DND-41 (cell line): Measurements from ENCODE around the gene MMP2.

Source experiments
- ATAC-seq: fragments of 200-7000 bp; cut with Tn5 transposase; 3 replicates; pipeline ENCODE4 v1.9.1; 2021; ENCODE audit warnings: low read depth; ENCODE audit not compliant: insufficient read depth
- DNase-seq: peaks from one replicate; pipeline ENCODE4 v3.0.0-alpha.2; 2020
- H2AFZ ChIP-seq: 2 replicates; pipeline ENCODE4 v1.6.0; 2012; ENCODE audit warnings: low read depth, low read length
- H3K27ac ChIP-seq: 2 replicates; pipeline ENCODE4 v1.5.1; 2012; ENCODE audit warnings: low read length, inconsistent platforms
- H3K27me3 ChIP-seq: fragments of 200-600 bp; sonication (generic); 2 replicates; pipeline ENCODE4 v1.6.0; 2012; ENCODE audit warnings: low read length, mild to moderate bottlenecking, inconsistent platforms; ENCODE audit not compliant: insufficient read depth, poor library complexity
- H3K36me3 ChIP-seq: 2 replicates; pipeline ENCODE4 v1.5.1; 2012; ENCODE audit warnings: low read length, inconsistent platforms; ENCODE audit not compliant: insufficient read depth
- H3K4me1 ChIP-seq: 2 replicates; pipeline ENCODE4 v1.5.1; 2012; ENCODE audit warnings: mild to moderate bottlenecking, low read length; ENCODE audit not compliant: insufficient read depth
- H3K4me2 ChIP-seq: 2 replicates; pipeline ENCODE4 v1.6.0; 2012; ENCODE audit warnings: mild to moderate bottlenecking, moderate library complexity, low read length, inconsistent platforms; ENCODE audit not compliant: insufficient read depth
- H3K4me3 ChIP-seq, 2 experiments: fragments of 200-600 bp in 1 of 2; shearing (Covaris generic) in 1 of 2; 2 replicates each; pipeline ENCODE4 v1.5.1; 2012 to 2016; ENCODE audit warnings: inconsistent platforms in 2 of 2, low read length in 2 of 2, mild to moderate bottlenecking in 2 of 2, low read depth in 1 of 2, moderate library complexity in 1 of 2
- H3K79me2 ChIP-seq: 2 replicates; pipeline ENCODE4 v1.6.0; 2012; ENCODE audit warnings: low read length, inconsistent platforms; ENCODE audit not compliant: insufficient read depth
- H3K9ac ChIP-seq: 2 replicates; pipeline ENCODE4 v1.6.0; 2012; ENCODE audit warnings: low read depth, mild to moderate bottlenecking, inconsistent platforms, low read length, moderate library complexity
- H3K9me3 ChIP-seq: 2 replicates; pipeline ENCODE4 v1.5.1; 2012; ENCODE audit warnings: low read length, moderate library complexity, mild to moderate bottlenecking, inconsistent platforms; ENCODE audit not compliant: insufficient read depth, severe bottlenecking
- H4K20me1 ChIP-seq: 2 replicates; pipeline ENCODE4 v1.6.0; 2012; ENCODE audit warnings: low read length; ENCODE audit not compliant: insufficient read depth
- CTCF ChIP-seq: IDR thresholded peaks from 2 replicates; pipeline ENCODE4 v1.5.1; 2012; ENCODE audit warnings: borderline replicate concordance, low read length, moderate library complexity, mild to moderate bottlenecking; ENCODE audit not compliant: poor library complexity, severe bottlenecking; ENCODE audit errors: extremely low read depth
- EZH2 ChIP-seq: IDR thresholded peaks from 3 replicates; pipeline ENCODE4 v1.6.1; 2012; ENCODE audit warnings: borderline replicate concordance, low read depth, mild to moderate bottlenecking, moderate library complexity, low read length, inconsistent platforms; ENCODE audit not compliant: severe bottlenecking

MMP2 gene

DNA sequence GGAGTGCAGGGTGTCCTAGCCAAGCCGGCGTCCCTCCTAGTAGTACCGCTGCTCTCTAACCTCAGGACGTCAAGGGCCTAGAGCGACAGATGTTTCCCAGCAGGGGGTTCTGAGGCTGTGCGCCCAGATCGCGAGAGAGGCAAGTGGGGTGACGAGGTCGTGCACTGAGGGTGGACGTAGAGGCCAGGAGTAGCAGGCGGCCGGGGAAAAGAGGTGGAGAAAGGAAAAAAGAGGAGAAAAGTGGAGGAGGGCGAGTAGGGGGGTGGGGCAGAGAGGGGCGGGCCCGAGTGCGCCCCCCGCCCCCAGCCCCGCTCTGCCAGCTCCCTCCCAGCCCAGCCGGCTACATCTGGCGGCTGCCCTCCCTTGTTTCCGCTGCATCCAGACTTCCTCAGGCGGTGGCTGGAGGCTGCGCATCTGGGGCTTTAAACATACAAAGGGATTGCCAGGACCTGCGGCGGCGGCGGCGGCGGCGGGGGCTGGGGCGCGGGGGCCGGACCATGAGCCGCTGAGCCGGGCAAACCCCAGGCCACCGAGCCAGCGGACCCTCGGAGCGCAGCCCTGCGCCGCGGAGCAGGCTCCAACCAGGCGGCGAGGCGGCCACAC is at the start of gene MMP2:
Gene MMP2 (plus strand): TSS at position 372 of the 603 bp plus-strand sequence. CDS start 282 bp downstream, outside the sequence.
- H2AFZ ChIP-seq = no peak within 1 kb of the TSS
- DNase-seq (no peak), ATAC-seq (no peak)
- H3K79me2 ChIP-seq = no peaks in the 10 kb centered on the region
- no peak within 1 kb of the TSS for H3K9ac ChIP-seq
- H3K4me3 ChIP-seq = no peak within 1 kb of the TSS
- no peak within 1 kb of the TSS for H3K4me2 ChIP-seq
- no peaks in the 10 kb centered on the region for H3K4me1 ChIP-seq
- H3K27me3 ChIP-seq = peaks cover 3% of the 10 kb centered on the region
- no peaks in the 10 kb centered on the region for H3K9me3 ChIP-seq
- no peak within 1 kb of the TSS for H3K27ac ChIP-seq
- TF ChIP-seq CTCF = no peak
- no peak for TF ChIP-seq EZH2
- H4K20me1 ChIP-seq = no peaks in the 10 kb centered on the region
- no peaks in the 10 kb centered on the region for H3K36me3 ChIP-seq

- Histone ChIP-seq H3K27ac (no peak overlapping the region), H3K9ac (no peak overlapping the region), H4K20me1 (no peaks in the 10 kb centered on the region), H3K36me3 (no peaks in the 10 kb centered on the region), H2AFZ (no peak overlapping the region), H3K9me3 (no peaks in the 10 kb centered on the region), H3K79me2 (no peaks in the 10 kb centered on the region), H3K4me3 (no peak overlapping the region), H3K4me1 (no peaks in the 10 kb centered on the region), H3K4me2 (no peak overlapping the region), H3K27me3 (peaks cover 16% of the 10 kb centered on the region)
- DNase-seq (no peak), ATAC-seq (no peak)
- no peak for TF ChIP-seq CTCF
- TF ChIP-seq EZH2 = no peak
Observed at GRCh38 chr16:55433030-55433429, 46.0 kb upstream of the MMP2 start.

DNA sequence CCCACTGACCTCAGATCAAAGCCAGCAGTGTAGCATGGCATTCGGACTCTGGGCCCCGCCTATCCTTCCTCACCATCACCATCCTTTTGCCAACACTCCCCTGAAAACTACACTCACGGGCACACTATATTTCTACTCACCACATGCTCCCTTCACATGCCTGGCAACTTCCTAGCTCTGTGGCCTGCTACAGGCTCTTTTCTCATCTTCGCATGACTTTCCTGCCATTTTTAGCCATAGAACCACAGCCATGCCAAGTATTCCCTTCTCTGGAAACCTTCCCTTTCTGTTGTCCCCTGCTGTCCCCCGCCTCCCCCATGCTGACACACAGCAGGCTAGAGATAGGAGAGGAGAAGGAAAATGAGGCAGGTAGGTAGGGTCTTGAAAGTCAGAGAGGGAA is 45.5 kb upstream of the MMP2 start:
- H3K9ac ChIP-seq = no peak overlapping the region
- peaks cover 16% of the 10 kb centered on the region for H3K27me3 ChIP-seq
- H3K27ac ChIP-seq = no peak overlapping the region
- H4K20me1 ChIP-seq = no peaks in the 10 kb centered on the region
- no peaks in the 10 kb centered on the region for H3K4me1 ChIP-seq
- H3K36me3 ChIP-seq = no peaks in the 10 kb centered on the region
- TF ChIP-seq EZH2 = no peak
- TF ChIP-seq CTCF = no peak
- H3K4me3 ChIP-seq = no peak overlapping the region
- H3K9me3 ChIP-seq = no peaks in the 10 kb centered on the region
- H3K4me2 ChIP-seq = no peak overlapping the region
- ATAC-seq (no peak), DNase-seq (no peak)
- H3K79me2 ChIP-seq = no peaks in the 10 kb centered on the region
- no peak overlapping the region for H2AFZ ChIP-seq

- no peaks in the 10 kb centered on the region for H3K9me3 ChIP-seq
- TF ChIP-seq EZH2 (no peak), CTCF (no peak)
- H3K27me3 ChIP-seq = peaks cover 16% of the 10 kb centered on the region
- H3K27ac ChIP-seq = no peak overlapping the region
- no peak for ATAC-seq
- no peaks in the 10 kb centered on the region for H4K20me1 ChIP-seq
- no peak overlapping the region for H3K9ac ChIP-seq
- H2AFZ ChIP-seq = no peak overlapping the region
- no peak for DNase-seq
- H3K4me2 ChIP-seq = no peak overlapping the region
- H3K4me3 ChIP-seq = no peak overlapping the region
- no peaks in the 10 kb centered on the region for H3K4me1 ChIP-seq
- H3K36me3 ChIP-seq = no peaks in the 10 kb centered on the region
- no peaks in the 10 kb centered on the region for H3K79me2 ChIP-seq
Observed at GRCh38 chr16:55434000-55434399, 45.0 kb upstream of the MMP2 start.
